HepG2 (cell line): ENCODE measurements around the gene COL4A2. TPM values are rescaled to one million over a fixed set of nuclear protein-coding genes. Genes with fewer than 3 reads are reported as not detected.

Experiments
- ATAC-seq: fragments of 200-7000 bp; cut with Tn5 transposase; 3 replicates; pipeline ENCODE4 v1.9.1; 2020; ENCODE audit warnings: mild to moderate bottlenecking, moderate library complexity
- BruUV-seq: library from RNA; stranded (reverse); fragments of 400-500 nt; replicated peaks from 2 replicates; lab custom pipeline; 2021; lab: Mats Ljungman, UMichigan
- CTCF ChIA-PET: fragments of 300-600 bp; formaldehyde crosslinking; extraction: SDS; loops from one replicate; lab custom pipeline; 2021; ENCODE audit warnings: low total read pairs, inconsistent platforms, low intra/inter-chr PET ratio; lab: Yijun Ruan, JAX
- POLR2A ChIA-PET: fragments of 350-600 bp; sonication (Branson Sonifier 250); formaldehyde crosslinking; loops from one replicate; lab custom pipeline; 2020; ENCODE audit warnings: antibody characterized with exemption, inconsistent platforms; lab: Yijun Ruan, JAX
- DNase-seq: peaks from one replicate; pipeline ENCODE4 v3.0.0-alpha.2; 2015; ENCODE audit warnings: low spot score
- FAIRE-seq: peaks from 3 replicates; lab custom pipeline; 2011; peaks lifted over from hg19 to GRCh38; lab: Jason Lieb, UNC
- H2AFZ ChIP-seq: one replicate; pipeline ENCODE4 v1.6.1; 2011; ENCODE audit warnings: low read length, inconsistent platforms
- H3K27ac ChIP-seq: fragments of 300-600 bp; 3 replicates; pipeline ENCODE4 v1.8.0; 2011; ENCODE audit warnings: mixed run types, mild to moderate bottlenecking, mixed read lengths, low read length, inconsistent platforms; ENCODE audit not compliant: insufficient read depth; ENCODE audit errors: extremely low read length
- H3K27me3 ChIP-seq, 2 experiments: fragments of 200-600 bp in 1 of 2; 2 replicates in 1 of 2; 3 replicates in 1 of 2; pipeline versions ENCODE4 v1.6.0 to v1.8.0; 2011; ENCODE audit warnings: low read length in 2 of 2, mild to moderate bottlenecking in 2 of 2, moderate library complexity in 2 of 2, inconsistent platforms in 1 of 2; ENCODE audit not compliant: insufficient read depth in 2 of 2, control insufficient read depth in 1 of 2
- H3K36me3 ChIP-seq, 2 experiments: fragments of 200-600 bp in 1 of 2; replicated peaks in 1 of 2; 2 replicates in 1 of 2; 3 replicates in 1 of 2; pipeline versions ENCODE4 v1.5.1 to v1.8.0; 2011; ENCODE audit warnings: low read length in 2 of 2, inconsistent platforms in 1 of 2; ENCODE audit not compliant: insufficient read depth in 2 of 2, control insufficient read depth in 1 of 2
- H3K4me1 ChIP-seq: 2 replicates; pipeline ENCODE4 v1.5.1; 2012; ENCODE audit warnings: low read length, inconsistent platforms; ENCODE audit not compliant: insufficient read depth
- H3K4me2 ChIP-seq: 2 replicates; pipeline ENCODE4 v1.6.0; 2011; ENCODE audit warnings: low read depth, low read length, inconsistent platforms
- H3K4me3 ChIP-seq, 3 experiments: fragments of 200-600 bp in 1 of 3; sonication (generic), shearing (Covaris generic) in 1 of 3; replicated peaks in 1 of 3; 2 replicates each; pipeline ENCODE4 v1.5.1; 2011 to 2016; ENCODE audit warnings: low read length in 3 of 3, inconsistent platforms in 2 of 3, low read depth in 2 of 3, mild to moderate bottlenecking in 2 of 3, control low read depth in 1 of 3, mixed read lengths in 1 of 3; ENCODE audit not compliant: insufficient read depth in 1 of 3
- H3K79me2 ChIP-seq: one replicate; pipeline ENCODE4 v1.6.1; 2011; ENCODE audit warnings: low read length, inconsistent platforms; ENCODE audit not compliant: insufficient read depth
- H3K9ac ChIP-seq: 2 replicates; pipeline ENCODE4 v1.6.0; 2011; ENCODE audit warnings: mild to moderate bottlenecking, low read depth, low read length, inconsistent platforms; ENCODE audit not compliant: insufficient read depth
- H3K9me3 ChIP-seq: 2 replicates; pipeline ENCODE4 v1.5.1; 2012; ENCODE audit warnings: mild to moderate bottlenecking, low read length
- H4K20me1 ChIP-seq: 2 replicates; pipeline ENCODE4 v1.6.0; 2011; ENCODE audit warnings: inconsistent platforms, mild to moderate bottlenecking, low read length, moderate library complexity; ENCODE audit not compliant: insufficient read depth
- GABPB1 ChIP-seq: IDR thresholded peaks from 2 replicates; pipeline ENCODE4 v1.6.1; 2016; ENCODE audit warnings: mild to moderate bottlenecking, missing genetic modification reagents, moderate library complexity, missing compliant biosample characterization
- HDAC2 ChIP-seq: sonication (generic); formaldehyde crosslinking; IDR thresholded peaks from 2 replicates; pipeline ENCODE4 v1.4.0; 2020; ENCODE audit warnings: missing genetic modification reagents
- HOXA3 ChIP-seq: sonication (generic); formaldehyde crosslinking; IDR thresholded peaks from 2 replicates; pipeline ENCODE4 v1.5.0; 2020; ENCODE audit warnings: missing genetic modification reagents
- KMT2A ChIP-seq: sonication (generic); formaldehyde crosslinking; IDR thresholded peaks from 2 replicates; pipeline ENCODE4 v1.4.0; 2020; ENCODE audit warnings: missing genetic modification reagents
- SMARCC2 ChIP-seq: fragments of 450-650 bp; IDR thresholded peaks from 2 replicates; pipeline ENCODE4 v1.6.1; 2017; ENCODE audit warnings: antibody characterized with exemption, mild to moderate bottlenecking
- ZEB1 ChIP-seq: IDR thresholded peaks from 2 replicates; pipeline ENCODE4 v1.6.1; 2012; ENCODE audit warnings: mild to moderate bottlenecking, low read depth, inconsistent platforms; ENCODE audit not compliant: insufficient replicate concordance
- ZFP36 ChIP-seq: fragments of 150-350 bp; IDR thresholded peaks from 2 replicates; pipeline ENCODE4 v1.6.1; 2018; ENCODE audit warnings: borderline replicate concordance, low read length, low read depth; ENCODE audit not compliant: partially characterized antibody
- ZNF354B ChIP-seq: sonication (generic); formaldehyde crosslinking; IDR thresholded peaks from 2 replicates; pipeline ENCODE4 v1.8.0; 2022; ENCODE audit warnings: mild to moderate bottlenecking, missing genetic modification reagents
- WGBS: methylation state at CpG from one replicate; pipeline ENCODE4 v1.1.6; 2017; ENCODE audit warnings: low lambda C conversion rate; 5-methylcytosine and 5-hydroxymethylcytosine counted together
- in situ Hi-C: cut with HindIII; loops from 2 replicates; pipeline ENCODE4 v1.10.0; 2017; ENCODE audit warnings: low pct_unique_long_range_greater_than_20kb; ENCODE audit not compliant: extremely low pct_ligation_motif_present
- intact Hi-C: fragments of 100-400 bp; cut with micrococcal nuclease; formaldehyde crosslinking; loops from one replicate; pipeline ENCODE4 v1.10.0; 2022; ENCODE audit not compliant: unreplicated experiment
- polyA plus RNA-seq, 8 experiments: library from polyadenylated mRNA; depleted of rRNA in 3 of 8; stranded (reverse) in 7 of 8; unstranded in 1 of 8; fragments of >200 nt; fragmentation: Illumina TruSeq in 4 of 8; extraction: Trizol in 4 of 8; gene quantifications; 2 replicates each; pipeline versions ENCODE4 v1.2.1 to v1.2.3, GENCODE V29; 2011 to 2016; ENCODE audit warnings: low read depth in 4 of 8, missing spikeins in 1 of 8, mixed read lengths in 1 of 8; ENCODE audit not compliant: insufficient read depth in 1 of 8
- total RNA-seq, 5 experiments: library from RNA; depleted of rRNA; stranded (reverse); fragments of >200 nt; fragmentation: Illumina TruSeq; extraction: Trizol; gene quantifications; 2 replicates each; pipeline ENCODE4 v1.2.3, GENCODE V29; 2016; ENCODE audit warnings: low read depth in 1 of 5
- TF ChIP-seq, protein P1 (sequence below): sonication (generic); formaldehyde crosslinking; IDR thresholded peaks from 2 replicates; pipeline ENCODE4 v1.8.0; 2022; ENCODE audit warnings: mild to moderate bottlenecking, missing genetic modification reagents
- TF ChIP-seq, protein P2 (sequence below): IDR thresholded peaks from 2 replicates; pipeline ENCODE4 v1.6.1; 2012; ENCODE audit warnings: low read length, improper control_type of control experiment
- TF ChIP-seq, protein P3 (sequence below): sonication (generic); formaldehyde crosslinking; IDR thresholded peaks from 2 replicates; pipeline ENCODE4 v1.8.1; 2023; ENCODE audit warnings: mild to moderate bottlenecking, missing genetic modification reagents
- TF ChIP-seq, protein P4 (sequence below): sonication (generic); formaldehyde crosslinking; IDR thresholded peaks from 2 replicates; pipeline ENCODE4 v1.4.0; 2020; ENCODE audit warnings: missing genetic modification reagents; ENCODE audit errors: not compliant biosample characterization

The COL4A2 gene
- total and polyA plus RNA-seq, 2 of the 13 experiments (the other 11 are each of a cell fraction or from before 2014, with no cell fraction given) = 0.22 to 1.9 TPM

DNA sequence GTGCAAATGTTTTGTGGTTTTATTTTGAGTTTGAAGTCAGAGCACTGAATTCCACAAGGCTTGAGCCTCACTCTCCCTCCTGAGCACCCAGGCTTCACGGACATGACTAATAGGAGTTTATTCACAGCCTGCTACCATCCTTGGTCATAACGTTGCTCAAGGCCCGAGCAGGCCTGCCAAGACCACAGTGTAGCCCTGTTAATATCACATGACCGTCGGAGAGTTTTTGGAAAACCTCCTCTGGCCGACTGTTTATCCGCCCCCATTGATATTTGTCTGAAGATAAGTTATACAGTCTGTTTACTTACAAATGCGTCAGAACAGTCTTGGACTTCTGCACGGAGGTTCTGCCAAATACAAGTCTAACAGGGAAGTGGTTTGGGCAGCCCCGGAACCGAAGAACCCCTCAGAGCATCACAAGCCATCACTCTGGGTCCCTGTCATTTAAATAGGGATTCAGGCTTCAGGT lies 89.9 kb downstream of the COL4A2 start (continued):
- TF ChIP-seq, protein P1, sequence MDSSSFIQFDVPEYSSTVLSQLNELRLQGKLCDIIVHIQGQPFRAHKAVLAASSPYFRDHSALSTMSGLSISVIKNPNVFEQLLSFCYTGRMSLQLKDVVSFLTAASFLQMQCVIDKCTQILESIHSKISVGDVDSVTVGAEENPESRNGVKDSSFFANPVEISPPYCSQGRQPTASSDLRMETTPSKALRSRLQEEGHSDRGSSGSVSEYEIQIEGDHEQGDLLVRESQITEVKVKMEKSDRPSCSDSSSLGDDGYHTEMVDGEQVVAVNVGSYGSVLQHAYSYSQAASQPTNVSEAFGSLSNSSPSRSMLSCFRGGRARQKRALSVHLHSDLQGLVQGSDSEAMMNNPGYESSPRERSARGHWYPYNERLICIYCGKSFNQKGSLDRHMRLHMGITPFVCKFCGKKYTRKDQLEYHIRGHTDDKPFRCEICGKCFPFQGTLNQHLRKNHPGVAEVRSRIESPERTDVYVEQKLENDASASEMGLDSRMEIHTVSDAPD (CRISPR knock-in tag) = no peak
- TF ChIP-seq ZNF354B (CRISPR knock-in tag) (no peak), GABPB1 (CRISPR knock-in tag) (no peak), KMT2A (no peak)

DNA sequence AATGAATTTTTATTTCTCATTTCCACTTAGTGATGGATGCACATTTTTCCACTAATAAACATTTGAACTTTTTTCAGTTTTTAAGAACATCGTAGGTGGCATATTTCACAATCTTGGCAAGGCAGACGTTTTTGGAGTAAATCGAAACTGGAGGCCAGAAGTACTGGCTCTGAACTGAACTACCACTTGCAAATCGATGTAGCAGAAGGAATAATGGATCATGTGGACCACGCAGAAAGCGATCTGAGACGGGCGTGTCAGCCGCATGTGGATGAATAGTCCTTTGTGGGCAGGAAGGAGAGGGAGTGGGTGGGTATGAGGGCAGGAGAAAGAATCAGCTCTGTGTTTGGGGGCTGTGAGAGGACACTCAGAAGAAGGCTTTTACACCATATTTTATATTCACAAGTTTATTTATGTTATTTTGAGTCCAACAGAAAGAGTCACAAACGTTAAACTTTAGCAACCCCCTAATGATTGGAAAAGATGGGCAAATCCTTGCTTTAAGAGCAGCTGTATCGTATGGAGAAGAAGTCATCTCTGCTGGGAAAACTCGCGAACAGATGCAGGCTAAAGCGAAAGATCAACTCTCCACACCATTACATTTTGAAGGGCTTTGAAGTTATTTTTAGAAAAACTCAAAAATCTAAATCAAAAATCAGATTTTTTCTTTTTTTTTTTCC lies 90.5 kb downstream of the COL4A2 start:
- DNase-seq = no peak
- no peak for TF ChIP-seq ZFP36
- no peak for TF ChIP-seq SMARCC2
- no peak for TF ChIP-seq ZNF354B (CRISPR knock-in tag)
- TF ChIP-seq, protein P2, sequence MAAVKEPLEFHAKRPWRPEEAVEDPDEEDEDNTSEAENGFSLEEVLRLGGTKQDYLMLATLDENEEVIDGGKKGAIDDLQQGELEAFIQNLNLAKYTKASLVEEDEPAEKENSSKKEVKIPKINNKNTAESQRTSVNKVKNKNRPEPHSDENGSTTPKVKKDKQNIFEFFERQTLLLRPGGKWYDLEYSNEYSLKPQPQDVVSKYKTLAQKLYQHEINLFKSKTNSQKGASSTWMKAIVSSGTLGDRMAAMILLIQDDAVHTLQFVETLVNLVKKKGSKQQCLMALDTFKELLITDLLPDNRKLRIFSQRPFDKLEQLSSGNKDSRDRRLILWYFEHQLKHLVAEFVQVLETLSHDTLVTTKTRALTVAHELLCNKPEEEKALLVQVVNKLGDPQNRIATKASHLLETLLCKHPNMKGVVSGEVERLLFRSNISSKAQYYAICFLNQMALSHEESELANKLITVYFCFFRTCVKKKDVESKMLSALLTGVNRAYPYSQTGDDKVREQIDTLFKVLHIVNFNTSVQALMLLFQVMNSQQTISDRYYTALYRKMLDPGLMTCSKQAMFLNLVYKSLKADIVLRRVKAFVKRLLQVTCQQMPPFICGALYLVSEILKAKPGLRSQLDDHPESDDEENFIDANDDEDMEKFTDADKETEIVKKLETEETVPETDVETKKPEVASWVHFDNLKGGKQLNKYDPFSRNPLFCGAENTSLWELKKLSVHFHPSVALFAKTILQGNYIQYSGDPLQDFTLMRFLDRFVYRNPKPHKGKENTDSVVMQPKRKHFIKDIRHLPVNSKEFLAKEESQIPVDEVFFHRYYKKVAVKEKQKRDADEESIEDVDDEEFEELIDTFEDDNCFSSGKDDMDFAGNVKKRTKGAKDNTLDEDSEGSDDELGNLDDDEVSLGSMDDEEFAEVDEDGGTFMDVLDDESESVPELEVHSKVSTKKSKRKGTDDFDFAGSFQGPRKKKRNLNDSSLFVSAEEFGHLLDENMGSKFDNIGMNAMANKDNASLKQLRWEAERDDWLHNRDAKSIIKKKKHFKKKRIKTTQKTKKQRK = no peak
- no peak for TF ChIP-seq ZEB1
- TF ChIP-seq HOXA3 (CRISPR knock-in tag) = no peak
- TF ChIP-seq, protein P3, sequence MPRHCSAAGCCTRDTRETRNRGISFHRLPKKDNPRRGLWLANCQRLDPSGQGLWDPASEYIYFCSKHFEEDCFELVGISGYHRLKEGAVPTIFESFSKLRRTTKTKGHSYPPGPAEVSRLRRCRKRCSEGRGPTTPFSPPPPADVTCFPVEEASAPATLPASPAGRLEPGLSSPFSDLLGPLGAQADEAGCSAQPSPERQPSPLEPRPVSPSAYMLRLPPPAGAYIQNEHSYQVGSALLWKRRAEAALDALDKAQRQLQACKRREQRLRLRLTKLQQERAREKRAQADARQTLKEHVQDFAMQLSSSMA (CRISPR knock-in tag) = no peak
- TF ChIP-seq, protein P4, sequence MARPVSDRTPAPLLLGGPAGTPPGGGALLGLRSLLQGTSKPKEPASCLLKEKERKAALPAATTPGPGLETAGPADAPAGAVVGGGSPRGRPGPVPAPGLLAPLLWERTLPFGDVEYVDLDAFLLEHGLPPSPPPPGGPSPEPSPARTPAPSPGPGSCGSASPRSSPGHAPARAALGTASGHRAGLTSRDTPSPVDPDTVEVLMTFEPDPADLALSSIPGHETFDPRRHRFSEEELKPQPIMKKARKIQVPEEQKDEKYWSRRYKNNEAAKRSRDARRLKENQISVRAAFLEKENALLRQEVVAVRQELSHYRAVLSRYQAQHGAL (CRISPR knock-in tag) = no peak
- no peak for TF ChIP-seq HDAC2
- Histone ChIP-seq H3K9ac (no peak overlapping the region), H2AFZ (no peak overlapping the region), H3K9me3 (no peaks in the 10 kb centered on the region), H3K79me2 (no peaks in the 10 kb centered on the region), H3K27me3 (peaks cover 0 to 48% of the 10 kb centered on the region in 2 experiments; a peak in 4 of 5 replicates), H3K4me3 (no peak overlapping the region), H3K4me2 (no peak overlapping the region), H4K20me1 (no peaks in the 10 kb centered on the region), H3K4me1 (no peaks in the 10 kb centered on the region), H3K27ac (no peak overlapping the region), H3K36me3 (no peaks in the 10 kb centered on the region)
- no TSS peak for BruUV-seq
- CTCF ChIA-PET = no interaction called here
- in situ Hi-C loops (no loop called here), intact Hi-C loops (no loop called here)
- WGBS = 36% methylated on average over 14 of the region's 14 CpGs
- POLR2A ChIA-PET = no interaction called here
- ATAC-seq = no peak
- FAIRE-seq = no peak
